ENCODE results near the gene GFRA1. TPM values are rescaled to one million over a fixed set of nuclear protein-coding genes. Genes with fewer than 3 reads are reported as not detected.

GFRA1 gene
- total RNA-seq, 4 donors from 2014 or later, result 6.2 to 44.5 (median 13.4) TPM

- 85 to 91% methylated on average over 5 of the region's 5 CpGs for WGBS, 2 donors
Measured at GRCh38 chr10:116141855-116142254, 131.2 kb downstream of the GFRA1 start.

GRCh38 chr10:116141246-116141645 is 131.8 kb downstream of the GFRA1 start:
- H3K4me3 ChIP-seq (ENCODE audit: low read depth, poor library complexity, severe bottlenecking), result no peak overlapping the region
- TF ChIP-seq POLR2A (IDR thresholded peaks at IDR 0.05), result no peak
- DNase-seq (ENCODE audit: low spot score in 2 of 2), result no peak
- intact Hi-C loops (cut with DNase I; ENCODE audit: low total_unique reads), result no loop called here
- 77 to 86% methylated on average over 5 of the region's 5 CpGs for WGBS, 2 donors

More at GRCh38 chr10:116141855-116142254, 131.2 kb downstream of the GFRA1 start:
- H3K4me3 ChIP-seq (ENCODE audit: low read depth, poor library complexity, severe bottlenecking), result no peak overlapping the region
- no peak for TF ChIP-seq CTCF (IDR thresholded peaks at IDR 0.05)
- TF ChIP-seq POLR2A (IDR thresholded peaks at IDR 0.05), result no peak
- no peak for DNase-seq (ENCODE audit: low spot score in 2 of 2)
- intact Hi-C loops (cut with DNase I; ENCODE audit: low total_unique reads), result no loop called here

DNA sequence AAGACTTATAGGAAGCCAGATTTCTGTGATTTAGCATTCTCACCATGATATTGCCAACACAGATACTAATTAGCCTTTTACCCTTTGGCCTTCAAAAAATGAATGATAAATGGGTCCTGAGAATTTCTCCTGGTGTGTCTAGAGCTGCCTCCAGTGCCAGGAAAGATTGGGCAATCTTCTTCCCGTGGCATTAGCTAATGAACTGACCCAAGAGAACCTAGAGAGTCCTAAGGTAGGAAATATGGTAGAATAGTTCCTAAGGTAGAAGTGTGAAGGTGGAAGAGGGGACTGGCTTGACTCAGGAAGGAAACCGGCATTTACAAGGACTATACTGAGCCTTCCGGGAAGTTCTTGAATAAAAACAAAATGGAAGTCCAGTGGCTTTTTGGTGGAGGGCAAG is 133.1 kb downstream of the GFRA1 start:
- intact Hi-C loops (cut with DNase I; ENCODE audit: low total_unique reads), result no loop called here
- H3K4me3 ChIP-seq (ENCODE audit: low read depth, poor library complexity, severe bottlenecking), result no peak overlapping the region
- DNase-seq (ENCODE audit: low spot score in 2 of 2), result no peak
- TF ChIP-seq POLR2A (IDR thresholded peaks at IDR 0.05), result no peak
- no peak for TF ChIP-seq CTCF (IDR thresholded peaks at IDR 0.05)
- WGBS, 2 donors, result 60 to 67% methylated on average over 3 of the region's 3 CpGs

DNA sequence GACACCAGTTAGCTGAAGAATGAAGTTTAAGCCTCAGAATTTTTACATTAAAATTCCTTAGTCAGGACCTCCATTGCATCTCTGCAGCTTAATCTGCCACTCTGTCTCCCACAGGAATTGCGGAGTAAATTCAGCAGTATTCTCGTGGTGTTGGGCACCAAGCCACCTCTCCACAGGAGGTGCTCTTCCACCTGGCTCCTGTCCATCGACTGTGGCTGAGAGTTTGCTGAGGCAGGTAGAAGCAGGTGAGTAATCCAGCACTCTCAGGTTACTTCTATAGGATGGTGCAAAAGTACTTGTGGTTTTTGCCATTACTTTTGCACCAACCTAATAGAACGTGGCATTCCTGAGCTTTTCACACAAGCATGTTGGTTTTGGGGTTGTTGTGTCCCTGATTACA is 134.1 kb downstream of the GFRA1 start:
- H3K4me3 ChIP-seq (ENCODE audit: low read depth, poor library complexity, severe bottlenecking), result no peak overlapping the region
- DNase-seq (ENCODE audit: low spot score in 2 of 2), result no peak
- WGBS, 2 donors, result 40 to 63% methylated on average over 4 of the region's 4 CpGs
- TF ChIP-seq CTCF (IDR thresholded peaks at IDR 0.05), result no peak
- no peak for TF ChIP-seq POLR2A (IDR thresholded peaks at IDR 0.05)
- intact Hi-C loops (cut with DNase I; ENCODE audit: low total_unique reads), result no loop called here

- WGBS, 2 donors, result 71 to 79% methylated on average over 4 of the region's 4 CpGs
- TF ChIP-seq CTCF (IDR thresholded peaks at IDR 0.05), result no peak
- no peak for TF ChIP-seq POLR2A (IDR thresholded peaks at IDR 0.05)
- H3K4me3 ChIP-seq (ENCODE audit: low read depth, poor library complexity, severe bottlenecking), result no peak overlapping the region
- no peak for DNase-seq (ENCODE audit: low spot score in 2 of 2)
- intact Hi-C loops (cut with DNase I; ENCODE audit: low total_unique reads), result no loop called here
Measured at GRCh38 chr10:116136261-116136660, 136.7 kb downstream of the GFRA1 start.

- intact Hi-C loops (cut with DNase I; ENCODE audit: low total_unique reads), result no loop called here
- DNase-seq (ENCODE audit: low spot score in 2 of 2), result no peak
- 73 to 80% methylated on average over 3 of the region's 3 CpGs for WGBS, 2 donors
Measured at GRCh38 chr10:116134322-116134721, 138.7 kb downstream of the GFRA1 start.

More at GRCh38 chr10:116134322-116134721, 138.7 kb downstream of the GFRA1 start:
- H3K4me3 ChIP-seq (ENCODE audit: low read depth, poor library complexity, severe bottlenecking), result no peak overlapping the region
- TF ChIP-seq POLR2A (IDR thresholded peaks at IDR 0.05), result no peak
- TF ChIP-seq CTCF (IDR thresholded peaks at IDR 0.05), result no peak

All from lower leg skin (tissue), 4 donors.